ENCODE results near the gene C1orf210. TPM values are rescaled to one million over a fixed set of nuclear protein-coding genes. Genes with fewer than 3 reads are reported as not detected.

The C1orf210 gene
- polyA plus RNA-seq, 1 donor (not counting 4 experiments of a cell fraction or from before 2014, with no cell fraction given), result 5.6 TPM

- Histone ChIP-seq H3K36me3 (ENCODE audit: control insufficient read depth in 2 of 2, extremely low read depth in 1 of 2, insufficient read depth in 2 of 2, low read length in 2 of 2) (no peaks in the 10 kb centered on the region), H3K79me2 (ENCODE audit: control insufficient read depth, insufficient read depth, low read length) (no peaks in the 10 kb centered on the region), H3K4me3 (ENCODE audit: control insufficient read depth in 2 of 3, extremely low read depth in 1 of 3, insufficient read depth in 2 of 3, low read depth in 1 of 3, low read length in 3 of 3) (no peak overlapping the region), H4K20me1 (ENCODE audit: control insufficient read depth, extremely low read depth, insufficient read depth, low read length) (no peaks in the 10 kb centered on the region), H3K27ac (ENCODE audit: control insufficient read depth, insufficient read depth, low read length) (no peak overlapping the region), H3K9ac (ENCODE audit: control insufficient read depth, extremely low read depth, insufficient read depth, low read length) (no peak overlapping the region), H3K9me1 (ENCODE audit: control insufficient read depth, extremely low read depth, insufficient read depth, low read length) (no peaks in the 10 kb centered on the region), H3K9me3 (ENCODE audit: control insufficient read depth, low read depth, low read length) (no peaks in the 10 kb centered on the region), H2AFZ (ENCODE audit: control insufficient read depth, low read length) (no peak overlapping the region), H3K27me3 (ENCODE audit: control insufficient read depth, extremely low read depth, insufficient read depth, low read length) (no peaks in the 10 kb centered on the region), H3K4me2 (ENCODE audit: control insufficient read depth, extremely low read depth, insufficient read depth, low read depth, low read length) (no peak overlapping the region), H3K4me1 (ENCODE audit: control insufficient read depth, extremely low read depth, insufficient read depth, low read length) (peaks cover 23% of the 10 kb centered on the region)
- dilution Hi-C loops (cut with MboI; ENCODE audit: extremely low pct_ligation_motif_present, low sequenced_read_pairs), result no loop called here
- TF ChIP-seq EZH2 (IDR thresholded peaks at IDR 0.05; ENCODE audit: low read length) (no peak), CTCF (optimal IDR thresholded peaks at IDR 0.05 in 1 of 3, IDR thresholded peaks at IDR 0.05 in 1 of 3, conservative IDR thresholded peaks at IDR 0.05 in 1 of 3; ENCODE audit: extremely low read depth in 1 of 3, insufficient read depth in 2 of 3, low read length in 3 of 3) (no peak)
- DNase-seq (ENCODE audit: low read depth, low spot score) (no peak), FAIRE-seq (no peak)
These were observed 12.5 kb downstream of the C1orf210 start for GRCh38 chr1:43272576-43273571.

- TF ChIP-seq CTCF (optimal IDR thresholded peaks at IDR 0.05 in 1 of 3, IDR thresholded peaks at IDR 0.05 in 1 of 3, conservative IDR thresholded peaks at IDR 0.05 in 1 of 3; ENCODE audit: extremely low read depth in 1 of 3, insufficient read depth in 2 of 3, low read length in 3 of 3), result no peak
- no peak for TF ChIP-seq EZH2 (IDR thresholded peaks at IDR 0.05; ENCODE audit: low read length)
- no peaks in the 10 kb centered on the region for H3K9me3 ChIP-seq (ENCODE audit: control insufficient read depth, low read depth, low read length)
- no peak overlapping the region for H3K27ac ChIP-seq (ENCODE audit: control insufficient read depth, insufficient read depth, low read length)
- H3K4me3 ChIP-seq (ENCODE audit: control insufficient read depth in 2 of 3, extremely low read depth in 1 of 3, insufficient read depth in 2 of 3, low read depth in 1 of 3, low read length in 3 of 3), result no peak overlapping the region
- FAIRE-seq (no peak), DNase-seq (ENCODE audit: low read depth, low spot score) (no peak)
- H3K79me2 ChIP-seq (ENCODE audit: control insufficient read depth, insufficient read depth, low read length), result no peaks in the 10 kb centered on the region
- H3K4me1 ChIP-seq (ENCODE audit: control insufficient read depth, extremely low read depth, insufficient read depth, low read length), result peaks cover 23% of the 10 kb centered on the region
- dilution Hi-C loops (cut with MboI; ENCODE audit: extremely low pct_ligation_motif_present, low sequenced_read_pairs), result no loop called here
- H3K36me3 ChIP-seq (ENCODE audit: control insufficient read depth in 2 of 2, extremely low read depth in 1 of 2, insufficient read depth in 2 of 2, low read length in 2 of 2), result no peaks in the 10 kb centered on the region
- no peak overlapping the region for H3K4me2 ChIP-seq (ENCODE audit: control insufficient read depth, extremely low read depth, insufficient read depth, low read depth, low read length)
- no peaks in the 10 kb centered on the region for H4K20me1 ChIP-seq (ENCODE audit: control insufficient read depth, extremely low read depth, insufficient read depth, low read length)
- H2AFZ ChIP-seq (ENCODE audit: control insufficient read depth, low read length), result no peak overlapping the region
- no peak overlapping the region for H3K9ac ChIP-seq (ENCODE audit: control insufficient read depth, extremely low read depth, insufficient read depth, low read length)
- no peaks in the 10 kb centered on the region for H3K27me3 ChIP-seq (ENCODE audit: control insufficient read depth, extremely low read depth, insufficient read depth, low read length)
- no peaks in the 10 kb centered on the region for H3K9me1 ChIP-seq (ENCODE audit: control insufficient read depth, extremely low read depth, insufficient read depth, low read length)
These were observed 13.2 kb downstream of the C1orf210 start for GRCh38 chr1:43272161-43272560.
